NCI-H2227 treated with DMSO at 0.1 percent for 48 hours (cell line): ENCODE results near the gene EIF5A.

Experiments used
- DNase-seq: peaks from one replicate; lab custom pipeline; 2025; lab: John Stamatoyannopoulos, UW

EIF5A gene

DNA sequence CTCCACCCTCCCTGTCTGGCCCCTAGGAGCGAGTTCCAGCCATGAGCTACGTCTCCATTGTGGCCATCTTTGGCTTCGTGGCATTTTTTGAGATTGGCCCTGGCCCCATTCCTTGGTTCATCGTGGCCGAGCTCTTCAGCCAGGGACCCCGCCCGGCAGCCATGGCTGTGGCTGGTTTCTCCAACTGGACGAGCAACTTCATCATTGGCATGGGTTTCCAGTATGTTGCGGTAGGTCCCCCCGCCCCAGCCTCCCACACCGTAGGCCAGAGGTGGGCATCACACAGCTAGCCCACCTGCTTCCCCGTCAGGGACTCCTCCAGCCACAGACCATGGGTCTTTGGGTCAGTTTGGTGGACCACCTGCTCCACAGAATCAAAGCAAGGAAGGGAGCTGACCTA is 21.7 kb upstream of the EIF5A start:
- no peak for DNase-seq

- no peak for DNase-seq
Observed at GRCh38 chr17:7289256-7290032, 18.0 kb upstream of the EIF5A start.

GRCh38 chr17:7290166-7290565 is 17.3 kb upstream of the EIF5A start:
- no peak for DNase-seq

DNA sequence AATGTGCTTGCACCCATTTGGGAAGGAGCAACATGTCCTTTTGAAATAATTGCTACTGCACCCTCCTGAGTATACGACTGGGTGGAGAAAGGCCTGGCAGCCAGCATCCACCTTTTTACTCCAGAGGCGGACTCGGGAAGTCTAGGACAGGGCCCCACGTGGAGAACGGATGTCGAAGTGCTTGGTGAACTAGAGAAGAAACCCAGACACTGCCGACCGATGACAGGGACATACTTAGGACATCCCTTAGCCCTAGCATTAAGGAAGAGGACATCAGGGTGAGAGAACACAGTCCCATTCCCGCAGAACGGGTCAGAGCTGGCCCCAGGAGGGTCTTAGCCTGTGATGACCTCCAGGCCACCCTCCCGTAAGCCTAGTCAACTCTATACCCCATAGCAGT is 16.7 kb upstream of the EIF5A start:
- DNase-seq, result no peak

DNA sequence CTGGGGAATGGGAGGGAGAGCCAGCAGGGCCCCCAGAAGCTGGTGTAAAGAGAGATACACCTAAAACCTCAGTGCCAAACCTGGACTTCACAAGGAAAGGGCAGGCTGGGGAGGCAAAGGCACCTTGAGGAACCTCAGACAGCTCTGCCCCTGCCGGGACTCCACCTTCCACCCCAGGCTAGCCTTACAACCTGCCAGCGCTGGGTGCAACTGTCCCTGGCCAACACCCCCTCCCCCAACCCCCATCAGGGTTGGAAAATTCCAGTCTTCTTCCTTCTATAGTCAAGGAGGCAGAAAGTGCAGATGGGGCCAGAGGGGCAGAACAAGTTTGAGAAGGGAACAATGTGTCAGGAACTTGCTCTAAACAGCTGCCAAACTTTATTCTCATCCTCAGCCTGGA is 15.2 kb upstream of the EIF5A start:
- DNase-seq, result no peak

DNA sequence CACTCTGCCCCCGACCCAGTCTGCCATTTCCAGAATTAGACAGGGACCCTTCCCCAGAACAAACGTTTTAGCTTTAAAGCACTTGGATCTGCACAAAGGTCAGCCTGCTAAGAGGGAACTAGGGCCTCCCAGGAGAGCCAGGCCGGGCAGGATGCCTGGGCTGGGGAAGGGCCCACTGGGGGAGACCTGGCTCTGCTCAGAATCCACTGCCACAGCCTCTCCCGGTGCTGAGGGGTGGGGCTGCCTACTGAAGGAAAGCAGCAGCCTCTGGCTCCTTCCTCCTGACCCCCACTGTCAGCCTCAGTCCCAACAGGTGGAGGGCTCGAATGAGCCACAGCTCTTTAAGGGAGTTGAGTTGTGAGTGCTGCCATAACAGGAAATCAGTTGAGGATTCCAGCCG is 14.7 kb upstream of the EIF5A start:
- DNase-seq, result no peak

GRCh38 chr17:7293159-7293558 is 14.3 kb upstream of the EIF5A start:
- no peak for DNase-seq

- no peak for DNase-seq
Observed at GRCh38 chr17:7293816-7294613, 13.4 kb upstream of the EIF5A start.

DNA sequence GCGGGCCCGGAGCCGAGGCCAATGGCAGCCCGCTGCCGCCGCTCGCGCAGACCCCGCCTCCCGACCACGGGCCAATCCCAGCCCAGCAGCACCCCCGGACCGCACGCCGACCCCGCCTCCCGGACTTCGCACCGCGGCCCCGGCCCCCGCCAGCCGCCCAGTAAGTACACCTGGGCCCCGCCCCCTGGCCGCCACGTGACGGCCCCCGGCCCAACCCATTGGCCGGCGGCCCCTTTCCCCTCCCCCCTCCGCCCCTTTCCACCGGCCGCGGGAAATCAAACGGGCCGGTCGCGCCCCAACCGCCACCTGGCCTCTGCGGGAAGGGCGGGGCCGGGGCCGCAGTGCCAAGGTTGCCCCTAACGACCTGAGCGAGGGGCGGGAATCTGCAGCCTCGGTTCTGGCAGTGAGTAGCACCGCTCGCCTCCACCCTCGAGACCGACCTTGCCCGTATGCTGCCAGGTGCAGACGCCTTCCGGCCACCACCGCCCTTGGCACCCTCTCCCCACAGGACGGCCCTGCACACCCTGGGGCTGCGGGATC is 12.7 kb upstream of the EIF5A start, which contains the start of gene YBX2:
Gene YBX2, minus strand, starts transcription at position 26 of the 540 bp plus-strand sequence. CDS start 139 bp downstream, outside the sequence.
- DNase-seq, result peak; percentile 92

- no peak for DNase-seq
Observed at GRCh38 chr17:7295230-7296180, 11.9 kb upstream of the EIF5A start.

- peak; percentile 49 for DNase-seq
Observed at GRCh38 chr17:7296189-7296861, 11.1 kb upstream of the EIF5A start.

GRCh38 chr17:7304179-7304578 is 3.2 kb upstream of the EIF5A start:
- DNase-seq, result no peak

DNA sequence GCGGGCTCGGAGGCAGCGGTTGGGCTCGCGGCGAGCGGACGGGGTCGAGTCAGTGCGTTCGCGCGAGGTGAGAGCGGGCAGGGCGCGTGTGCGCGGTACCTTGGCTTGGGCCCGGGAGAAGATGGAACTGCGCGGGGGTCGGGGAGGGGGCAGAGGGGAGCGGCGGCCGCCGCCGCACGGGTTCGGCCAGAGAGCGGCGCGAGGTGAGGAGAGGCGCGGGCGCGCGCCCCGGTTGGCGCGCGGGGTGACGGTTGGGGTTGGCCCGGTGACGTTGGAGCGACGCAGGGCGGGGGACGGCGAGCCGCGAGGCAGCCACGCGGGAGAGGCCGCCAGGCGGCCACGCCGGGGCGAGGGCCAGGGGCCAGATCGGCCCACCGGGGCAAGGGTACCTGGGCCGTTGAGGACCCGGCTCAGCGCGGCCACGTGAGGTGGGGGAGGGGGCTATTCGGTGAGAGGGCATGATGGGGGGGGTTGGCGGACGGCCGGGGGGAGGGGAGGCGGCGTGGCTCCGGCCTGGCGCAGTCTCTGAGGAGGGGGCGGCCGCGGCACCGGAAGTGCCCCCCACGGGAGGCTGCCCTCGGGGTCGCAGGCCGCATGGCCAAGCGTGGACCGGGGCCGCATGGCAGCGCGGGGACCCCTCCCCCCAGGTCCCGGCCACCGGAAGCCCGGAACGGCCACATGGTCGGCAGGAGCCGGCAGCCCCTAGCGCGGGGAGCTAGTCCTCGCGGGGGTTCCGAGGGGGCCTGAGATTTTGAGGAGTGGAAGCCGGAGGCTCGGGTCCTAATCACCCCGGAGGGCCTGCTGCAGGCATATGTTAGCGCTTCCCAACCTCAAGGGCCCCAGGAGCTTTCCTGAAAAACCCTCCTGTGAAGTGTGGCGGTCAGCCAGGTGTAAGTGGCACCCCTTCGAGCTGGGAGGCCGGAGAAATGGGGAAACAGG is 527 bp downstream of the EIF5A start:
- DNase-seq, result no peak

GRCh38 chr17:7308625-7309433 is 1.4 kb downstream of the EIF5A start:
- peak; percentile 75 for DNase-seq

- DNase-seq, result no peak
Observed at GRCh38 chr17:7309628-7310027, 2.2 kb downstream of the EIF5A start.

DNA sequence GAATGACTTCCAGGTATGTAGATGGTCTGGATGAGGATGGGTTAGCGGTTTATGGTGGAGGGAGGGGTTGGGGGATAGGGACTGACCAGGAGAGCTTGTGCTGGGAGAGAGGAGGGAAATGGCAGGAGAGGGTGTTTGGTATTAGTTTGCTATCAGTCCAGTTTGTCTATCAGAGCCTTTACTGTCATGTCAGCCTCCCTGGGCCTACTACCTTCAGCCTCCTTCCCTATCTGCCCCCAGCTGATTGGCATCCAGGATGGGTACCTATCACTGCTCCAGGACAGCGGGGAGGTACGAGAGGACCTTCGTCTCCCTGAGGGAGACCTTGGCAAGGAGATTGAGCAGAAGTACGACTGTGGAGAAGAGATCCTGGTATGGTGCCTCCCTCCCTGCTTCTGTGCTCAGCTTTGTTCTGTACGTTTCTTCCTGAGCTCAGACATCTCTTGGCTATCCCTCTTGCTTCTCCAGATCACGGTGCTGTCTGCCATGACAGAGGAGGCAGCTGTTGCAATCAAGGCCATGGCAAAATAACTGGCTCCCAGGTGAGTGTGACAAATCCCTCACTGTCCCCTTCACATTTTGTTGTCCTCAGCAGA is 3.8 kb downstream of the EIF5A start:
- no peak for DNase-seq

GRCh38 chr17:7312432-7313087 is 5.1 kb downstream of the EIF5A start:
- DNase-seq, result no peak
